Activated T-cell treated with anti-CD3 and anti-CD28 coated beads for 48 hours (primary cell): ENCODE data around the gene DCN.

Source experiments
- DNase-seq: peaks from one replicate; pipeline ENCODE4 v3.0.0-alpha.2; 2020; ENCODE audit warnings: low read depth

DCN gene

DNA sequence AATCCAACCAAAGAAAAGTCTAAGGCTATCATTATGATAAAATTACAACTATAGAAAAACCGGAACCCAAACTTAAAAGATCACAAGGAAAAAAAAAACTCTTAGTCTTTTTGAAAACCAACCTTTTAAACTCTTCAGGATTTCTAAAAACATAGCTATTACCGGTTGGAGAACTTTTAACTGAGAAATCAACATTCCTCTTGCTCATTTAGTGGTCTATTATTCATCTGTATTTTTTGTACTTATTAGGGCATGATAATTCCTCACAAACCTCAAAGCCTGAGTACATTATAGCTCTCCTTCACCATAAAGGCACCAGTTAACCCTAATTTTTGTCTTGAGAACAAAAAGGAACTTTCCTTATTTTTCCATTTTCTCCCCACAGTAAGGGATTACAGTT lies 81.7 kb downstream of the DCN start:
- DNase-seq = no peak

DNA sequence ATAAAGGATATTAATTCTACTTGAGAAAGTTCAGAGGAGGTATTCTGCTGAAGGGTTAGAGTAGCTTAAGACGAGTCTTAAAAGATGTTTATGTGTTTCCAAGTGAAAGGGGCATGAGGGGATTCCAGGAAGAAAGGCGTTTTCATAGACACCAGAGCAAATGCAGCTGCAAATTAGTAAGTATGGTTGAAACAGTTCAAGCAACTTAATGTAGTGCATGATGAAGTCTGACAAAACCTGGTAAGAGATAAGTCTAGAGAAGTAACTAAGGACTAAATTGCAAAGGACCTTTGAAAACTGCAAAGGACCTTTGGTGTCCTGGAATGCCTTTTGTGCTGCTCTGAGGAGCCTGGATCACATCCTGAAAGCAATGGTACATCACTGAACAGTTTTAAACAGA lies 82.8 kb downstream of the DCN start:
- DNase-seq = no peak

DNA sequence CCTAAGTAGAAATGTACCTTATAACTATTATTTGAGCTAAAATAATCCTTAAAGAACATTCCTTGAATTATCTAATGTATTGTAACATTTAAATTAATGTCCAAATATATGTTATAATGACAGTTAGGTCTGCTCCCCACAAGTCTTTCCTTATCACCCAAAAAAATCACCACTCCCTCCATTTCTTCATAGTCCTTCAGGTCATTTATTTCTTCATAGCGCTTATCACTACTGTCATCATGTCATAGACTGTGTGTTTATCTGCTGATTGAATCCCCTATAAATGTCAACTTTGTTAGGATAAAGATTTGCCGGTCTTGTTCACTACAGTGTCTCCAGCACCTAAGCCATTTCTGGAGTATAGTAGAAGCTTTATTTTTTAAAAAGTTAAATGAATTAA lies 83.3 kb downstream of the DCN start:
- no peak for DNase-seq

DNA sequence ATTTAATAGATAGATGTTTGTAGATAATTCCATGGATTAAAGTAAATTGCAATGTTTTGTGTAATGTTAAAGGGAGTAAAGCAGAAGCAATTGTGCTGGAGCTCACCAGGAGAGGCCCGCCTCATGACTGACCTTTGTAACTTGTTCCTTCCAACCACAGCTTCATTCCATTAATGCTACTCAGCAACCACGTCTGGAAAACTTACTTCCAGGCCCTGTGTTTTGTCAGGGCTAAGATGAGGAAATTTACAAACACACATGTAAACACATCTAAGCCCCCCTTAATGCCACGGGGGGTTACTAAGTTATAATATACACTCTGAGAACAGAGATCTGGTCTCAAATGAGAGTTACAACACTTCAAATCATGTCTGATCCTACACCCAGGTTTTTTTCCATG lies 83.7 kb downstream of the DCN start:
- no peak for DNase-seq

DNA sequence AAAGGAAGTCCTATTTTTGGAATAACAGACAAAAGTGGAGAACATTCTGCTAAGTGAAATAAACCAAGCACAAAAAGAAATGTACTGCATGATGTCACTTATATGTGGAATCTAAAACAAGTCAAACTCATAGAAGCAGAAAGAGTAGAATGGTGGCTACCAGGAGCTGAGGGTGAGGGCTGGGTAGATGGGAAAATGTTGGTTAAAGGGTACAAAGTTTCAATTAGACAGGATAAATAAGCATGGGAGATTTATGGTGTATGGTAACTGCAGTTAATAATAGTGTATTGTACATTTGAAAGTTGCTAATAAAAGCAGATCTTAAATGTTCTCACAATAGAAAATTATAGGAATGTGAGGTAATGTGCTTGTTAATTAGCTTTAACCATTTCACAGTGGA lies 84.2 kb downstream of the DCN start:
- no peak for DNase-seq

DNA sequence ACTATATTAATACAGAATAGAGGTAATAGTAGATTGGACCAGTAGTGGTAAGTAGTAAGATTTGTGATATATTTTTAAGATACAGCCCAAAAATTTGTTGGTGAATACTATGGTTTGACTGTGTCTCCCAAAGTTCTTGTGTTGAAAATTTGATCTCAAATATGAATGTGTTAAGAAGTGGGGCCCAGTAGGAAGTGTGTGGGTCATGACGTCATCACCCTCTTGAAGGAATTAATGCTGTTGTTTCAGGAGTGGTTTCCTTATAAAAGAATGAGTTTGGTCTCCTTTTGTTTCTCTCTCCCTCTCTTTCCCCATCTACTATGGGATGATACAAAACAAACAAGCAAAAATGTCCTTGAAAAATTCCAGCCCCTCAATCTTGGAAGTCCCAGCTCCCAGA lies 87.7 kb downstream of the DCN start:
- DNase-seq = no peak

DNA sequence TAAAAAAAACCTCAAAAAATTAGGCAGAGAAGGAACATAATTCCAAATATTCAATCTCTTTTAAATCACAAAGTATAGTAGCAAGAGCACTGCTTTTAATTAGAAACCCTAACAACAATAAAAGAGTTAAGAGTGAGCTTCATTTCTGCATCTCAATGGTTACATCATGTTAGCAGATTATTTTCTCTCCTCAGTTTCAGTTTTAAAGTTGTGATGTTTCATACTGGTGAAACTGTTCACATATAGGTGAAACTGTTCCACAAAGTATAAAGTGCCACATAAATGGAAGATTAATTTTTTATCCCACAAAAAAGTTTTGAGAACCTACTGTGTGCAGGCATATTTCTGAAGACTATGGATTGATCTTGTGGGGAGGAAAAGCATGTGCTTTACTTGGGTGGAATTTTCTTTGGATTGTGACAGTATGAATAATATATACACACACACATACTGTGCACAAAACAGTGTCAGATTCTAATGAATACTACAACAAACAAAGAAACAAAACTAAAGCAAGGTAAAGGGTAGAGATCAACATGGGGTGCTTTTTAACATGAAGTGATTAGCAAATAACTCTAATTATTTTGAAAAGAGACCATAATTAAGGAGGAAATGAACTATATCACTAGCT lies 88.5 kb downstream of the DCN start:
- no peak for DNase-seq

- no peak for DNase-seq
Measured at GRCh38 chr12:91093341-91093740, 89.3 kb downstream of the DCN start.

DNA sequence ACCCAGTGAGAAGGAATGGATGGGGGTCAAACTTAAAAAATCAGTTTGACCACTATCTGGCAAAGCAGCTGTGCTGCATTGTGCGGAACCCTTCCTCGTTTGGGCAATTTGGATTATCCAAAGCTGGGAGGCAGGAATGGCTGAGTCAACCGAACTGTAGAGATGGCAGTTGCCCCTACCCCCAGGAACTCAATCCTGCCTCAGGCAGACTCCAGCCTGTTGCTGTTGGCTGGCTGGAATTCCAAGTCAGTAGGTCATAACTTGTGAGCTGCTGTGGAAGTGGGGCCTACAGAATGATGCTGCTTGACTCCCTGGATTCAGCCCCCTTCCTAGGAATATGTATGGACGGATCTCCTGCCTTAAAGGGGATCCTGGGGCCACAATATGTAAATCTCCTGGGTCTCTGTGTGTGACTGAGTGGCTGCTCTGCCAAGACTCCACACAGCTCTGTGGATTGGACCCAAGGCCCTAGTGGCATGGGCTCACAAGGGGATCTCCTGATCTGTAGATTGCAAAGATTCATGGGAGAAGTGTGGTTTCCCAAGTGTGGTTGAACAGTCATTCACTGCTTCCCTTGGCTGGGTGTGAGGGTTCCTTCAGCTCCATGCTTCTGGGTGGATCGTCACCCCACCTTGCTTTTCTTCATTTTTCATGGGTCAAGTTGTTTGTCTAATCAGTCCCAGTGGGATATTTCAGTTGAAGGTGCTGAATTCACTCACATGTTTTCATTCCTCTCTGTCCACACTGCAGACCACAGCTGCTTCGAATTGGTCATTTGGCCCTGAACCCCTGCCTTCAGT lies 90.5 kb downstream of the DCN start:
- no peak for DNase-seq
